Measurements from ENCODE around the gene MT1G.
"Not testable (repeated sequence)": the region's sequence is repeated elsewhere in the genome, so short reads cannot be mapped to it uniquely, and the experiment has no call there.

The MT1G gene

GRCh38 chr16:56669005-56669839 lies 1.4 kb upstream of the MT1G start, which contains the start of gene MT1H:
Gene MT1H (plus strand): TSS chr16:56669814. CDS start chr16:56669885, 71 bp downstream.
- DNase-seq (ENCODE audit: insufficient read length, low spot score), result no peak

GRCh38 chr16:56665286-56666261 lies 2.3 kb downstream of the MT1G start:
- peak; percentile 66 for FAIRE-seq
- not testable (repeated sequence) for DNase-seq (ENCODE audit: insufficient read length, low spot score)

More at GRCh38 chr16:56669005-56669839, 1.4 kb upstream of the MT1G start, which contains the start of gene MT1H:
- no peak for FAIRE-seq

GRCh38 chr16:56664506-56664905 lies 3.4 kb downstream of the MT1G start:
- no peak for FAIRE-seq
- DNase-seq (ENCODE audit: insufficient read length, low spot score), result no peak

GRCh38 chr16:56662357-56663354 lies 5.2 kb downstream of the MT1G start:
- DNase-seq (ENCODE audit: insufficient read length, low spot score), result no peak

GRCh38 chr16:56658327-56658875 lies 9.5 kb downstream of the MT1G start:
- no peak for FAIRE-seq

More at GRCh38 chr16:56662357-56663354, 5.2 kb downstream of the MT1G start:
- FAIRE-seq, result no peak

GRCh38 chr16:56657555-56658326 lies 10.1 kb downstream of the MT1G start, which contains the start of gene MT1F:
Gene MT1F (plus strand): TSS chr16:56657959. CDS start chr16:56658059, 100 bp downstream.
- peak; percentile 28 for FAIRE-seq
- peak; percentile 69 for DNase-seq (ENCODE audit: insufficient read length, low spot score)

More at GRCh38 chr16:56658327-56658875, 9.5 kb downstream of the MT1G start:
- no peak for DNase-seq (ENCODE audit: insufficient read length, low spot score)

- FAIRE-seq (no peak), DNase-seq (ENCODE audit: insufficient read length, low spot score) (no peak)
Measured at GRCh38 chr16:56653218-56653617, 14.6 kb downstream of the MT1G start.

GRCh38 chr16:56652600-56652999 lies 15.3 kb downstream of the MT1G start:
- DNase-seq (ENCODE audit: insufficient read length, low spot score) (no peak), FAIRE-seq (no peak)

- FAIRE-seq, result no peak
- DNase-seq (ENCODE audit: insufficient read length, low spot score), result no peak
Measured at GRCh38 chr16:56651586-56651985, 16.3 kb downstream of the MT1G start, which contains the start of gene MT1B. Gene MT1B (plus strand): TSS chr16:56651886. CDS start chr16:56651954, 68 bp downstream.

- DNase-seq (ENCODE audit: insufficient read length, low spot score) (no peak), FAIRE-seq (no peak)
Measured at GRCh38 chr16:56649820-56650219, 18.0 kb downstream of the MT1G start.

- DNase-seq (ENCODE audit: insufficient read length, low spot score), result no peak
- FAIRE-seq, result no peak
Measured at GRCh38 chr16:56649271-56649670, 18.6 kb downstream of the MT1G start.

- DNase-seq (ENCODE audit: insufficient read length, low spot score), result no peak
- FAIRE-seq, result no peak
Measured at GRCh38 chr16:56647641-56648431, 20.0 kb downstream of the MT1G start.

- no peak for DNase-seq (ENCODE audit: insufficient read length, low spot score)
- no peak for FAIRE-seq
Measured at GRCh38 chr16:56645838-56646237, 22.0 kb downstream of the MT1G start.

- FAIRE-seq (no peak), DNase-seq (ENCODE audit: insufficient read length, low spot score) (no peak)
Measured at GRCh38 chr16:56645311-56645710, 22.6 kb downstream of the MT1G start.

- DNase-seq (ENCODE audit: insufficient read length, low spot score) (no peak), FAIRE-seq (no peak)
Measured at GRCh38 chr16:56643833-56644232, 24.0 kb downstream of the MT1G start.

GRCh38 chr16:56643080-56643778 lies 24.6 kb downstream of the MT1G start:
- no peak for FAIRE-seq

GRCh38 chr16:56641166-56641565 lies 26.7 kb downstream of the MT1G start:
- DNase-seq (ENCODE audit: insufficient read length, low spot score), result no peak

More at GRCh38 chr16:56643080-56643778, 24.6 kb downstream of the MT1G start:
- DNase-seq (ENCODE audit: insufficient read length, low spot score), result no peak

More at GRCh38 chr16:56641166-56641565, 26.7 kb downstream of the MT1G start:
- FAIRE-seq, result no peak

Measured in HTR-8/SVneo (cell line).